GM21723 (cell line): Measurements from ENCODE around the gene CKMT2.
A peak's percentile ranks its signal among the peaks of the same experiment; 100 is the strongest.

Experiments used
- ATAC-seq: cut with Tn5 transposase; IDR thresholded peaks from one replicate; pipeline ENCODE4 v1.9.1; 2021; ENCODE audit warnings: mild to moderate bottlenecking, moderate library complexity; ENCODE audit not compliant: unreplicated experiment

CKMT2 gene

GRCh38 chr5:81233080-81233634 lies at the start of gene CKMT2:
Gene CKMT2 (plus strand): TSS chr5:81233322. CDS start chr5:81251133, 17,811 bp downstream.
- no peak for ATAC-seq

GRCh38 chr5:81183811-81184748 lies 49.0 kb upstream of the CKMT2 start:
- no peak for ATAC-seq

- ATAC-seq: no peak
Observed at GRCh38 chr5:81184749-81185110, 48.4 kb upstream of the CKMT2 start.

DNA sequence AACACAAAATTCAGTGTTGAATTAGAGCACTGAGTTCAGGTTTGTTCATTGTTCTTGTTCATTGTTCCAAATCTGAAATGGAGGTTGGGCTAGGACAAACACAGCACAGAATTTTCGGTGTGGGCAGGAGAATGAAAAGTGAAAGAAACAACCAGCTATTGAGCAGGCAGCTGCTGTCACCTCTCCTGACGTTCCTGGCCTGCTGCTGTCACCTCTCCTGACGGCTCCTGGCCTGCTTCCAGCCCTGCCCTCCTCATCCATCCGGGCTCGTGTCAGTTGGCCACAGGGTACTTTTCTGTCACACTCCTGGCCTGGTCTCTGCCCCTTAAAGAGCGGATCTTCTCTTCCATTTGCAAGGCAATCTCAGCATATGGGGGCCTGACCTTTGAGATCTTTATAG lies 45.2 kb upstream of the CKMT2 start:
- ATAC-seq: no peak

DNA sequence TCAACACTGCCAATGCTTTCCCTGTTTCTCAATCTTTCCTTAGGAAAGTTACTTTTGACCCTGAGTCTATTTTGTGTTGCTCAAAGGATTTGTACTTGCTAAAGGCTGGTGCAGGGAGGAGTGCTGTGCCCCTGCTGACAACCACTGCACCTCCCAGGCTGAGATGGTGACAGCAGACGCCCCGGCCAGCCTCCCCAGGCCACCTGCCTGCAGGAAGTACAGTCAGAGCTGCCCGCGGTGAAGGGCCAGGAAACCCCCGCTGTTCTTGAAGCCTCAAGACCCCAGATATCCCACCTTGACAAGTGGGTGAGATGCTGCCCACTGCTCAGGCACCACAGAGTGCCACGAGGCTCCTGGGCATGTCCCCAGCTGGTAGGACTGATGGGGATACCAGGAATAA lies 44.2 kb upstream of the CKMT2 start:
- ATAC-seq: no peak

GRCh38 chr5:81189875-81190498 lies 43.1 kb upstream of the CKMT2 start:
- ATAC-seq: no peak

- ATAC-seq: no peak
Observed at GRCh38 chr5:81191726-81192372, 41.3 kb upstream of the CKMT2 start.

DNA sequence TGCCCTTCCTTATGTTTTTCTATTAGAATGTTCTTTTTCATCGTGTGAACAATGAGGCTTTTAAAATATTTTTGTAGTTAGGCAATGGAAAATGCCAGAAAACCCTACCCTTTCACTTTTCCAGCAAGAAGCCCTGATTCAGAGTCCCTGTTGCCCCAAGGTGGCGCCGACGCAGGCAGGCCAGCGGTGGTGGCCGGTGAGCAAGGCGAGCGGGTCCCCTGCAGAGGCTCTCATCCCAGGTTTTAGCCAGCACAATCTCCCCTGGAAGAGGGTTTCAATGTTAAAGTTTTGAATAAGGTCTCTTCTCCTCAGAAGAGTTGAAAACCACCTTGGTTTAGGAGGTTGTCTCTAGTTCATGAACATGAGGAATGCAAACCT lies 40.8 kb upstream of the CKMT2 start:
- no peak for ATAC-seq

DNA sequence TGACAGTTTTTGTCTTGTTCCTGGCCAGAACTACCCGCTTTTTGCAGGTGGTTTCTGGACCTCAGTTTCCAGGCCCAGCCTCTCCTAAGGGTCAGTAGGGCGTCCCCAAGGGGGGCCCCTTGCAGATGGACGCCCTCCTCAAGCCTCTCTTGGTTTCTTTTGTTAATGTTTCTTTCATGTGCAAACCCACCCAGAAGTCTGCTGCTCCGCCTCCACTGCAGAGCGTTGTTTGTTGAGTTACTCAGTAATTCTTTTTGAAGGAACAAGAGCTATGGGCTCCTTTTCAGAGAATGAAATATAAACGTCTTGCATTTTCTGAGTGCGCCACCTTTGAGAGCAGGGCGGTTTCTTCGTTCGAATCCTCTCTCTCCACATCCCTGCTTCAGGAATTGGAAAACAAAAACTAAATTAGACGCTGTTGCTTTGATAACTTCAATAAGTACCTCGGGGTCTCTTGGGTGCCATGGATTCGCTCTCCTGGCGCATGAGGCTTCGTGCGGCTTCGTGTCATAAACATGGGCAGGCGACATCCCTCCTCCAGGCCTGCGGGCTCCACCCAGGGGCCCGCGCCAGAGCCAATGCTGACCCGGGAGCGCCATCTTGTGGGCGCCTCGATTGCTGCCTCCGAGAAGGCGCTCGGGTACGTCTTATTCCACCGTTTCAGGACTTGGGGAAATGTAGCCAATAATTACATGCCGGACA lies 38.3 kb upstream of the CKMT2 start:
- ATAC-seq: peak; percentile 96

DNA sequence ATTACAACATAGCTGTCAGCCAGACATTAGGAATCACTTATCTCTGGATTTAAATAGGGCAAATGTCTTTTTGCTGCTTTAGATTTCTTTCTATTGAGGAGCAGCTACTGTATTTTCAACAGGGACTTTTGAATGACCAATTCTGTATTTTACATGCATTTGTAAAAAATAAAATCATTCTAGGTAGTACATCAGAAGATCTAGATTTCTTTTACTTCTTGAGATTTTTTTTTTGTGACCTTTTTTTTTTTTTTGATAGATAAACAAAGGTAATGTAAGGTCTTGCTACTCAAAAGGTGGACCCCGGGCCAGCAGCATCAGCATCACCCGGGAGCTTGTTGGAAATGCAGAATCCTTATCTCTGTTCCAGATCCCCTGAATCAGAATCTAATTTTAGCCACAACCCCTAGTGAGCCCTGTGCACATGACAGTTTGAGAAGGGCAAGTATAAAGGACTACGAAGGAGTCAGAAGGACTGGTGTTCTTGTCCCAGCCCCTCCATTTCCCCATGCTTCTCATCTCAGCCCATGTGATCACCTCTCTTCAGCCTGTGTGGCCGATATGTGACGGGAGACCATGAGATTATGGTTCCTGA lies 37.7 kb upstream of the CKMT2 start:
- peak; percentile 11 for ATAC-seq

DNA sequence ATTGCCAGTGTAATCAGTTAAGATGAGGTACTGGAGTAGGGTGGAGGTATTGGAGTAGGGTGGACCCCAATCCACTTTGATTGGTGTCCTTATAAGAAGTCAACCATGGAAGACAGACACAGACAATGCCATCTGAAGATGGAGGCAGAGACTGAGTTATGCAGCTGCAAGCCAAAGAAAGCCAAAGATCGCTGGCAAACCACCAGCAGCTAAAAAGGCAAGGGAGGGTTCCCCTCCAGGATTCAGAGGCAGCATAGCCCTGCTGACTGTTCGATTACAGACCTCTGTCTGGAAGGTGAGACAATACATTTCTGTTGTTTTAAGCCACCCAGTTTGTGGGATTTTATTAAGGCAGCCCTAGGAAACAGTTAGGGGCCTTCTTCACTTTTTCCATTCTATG lies 30.5 kb upstream of the CKMT2 start:
- ATAC-seq: no peak

DNA sequence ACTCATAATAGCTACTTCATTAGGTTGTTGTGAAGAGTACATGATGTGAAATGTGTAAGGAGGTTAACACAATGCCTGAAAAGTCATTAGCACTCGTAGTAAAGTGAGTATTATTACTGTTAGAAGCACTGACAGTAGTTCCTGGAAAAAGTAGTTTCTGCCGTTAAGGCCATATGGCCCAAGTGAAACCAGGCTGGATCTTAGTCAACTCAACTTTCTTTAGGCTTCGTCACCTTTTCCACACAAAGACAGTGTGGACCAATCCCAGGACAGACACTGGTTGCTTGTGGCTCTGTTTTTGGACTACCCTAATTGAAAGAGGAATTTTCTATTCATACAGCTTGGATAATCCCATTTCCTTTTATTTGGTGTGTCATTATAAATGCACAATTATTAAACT lies 29.4 kb upstream of the CKMT2 start:
- no peak for ATAC-seq

GRCh38 chr5:81204205-81204604 lies 28.9 kb upstream of the CKMT2 start:
- ATAC-seq: no peak

- ATAC-seq: no peak
Observed at GRCh38 chr5:81205058-81205457, 28.1 kb upstream of the CKMT2 start.

DNA sequence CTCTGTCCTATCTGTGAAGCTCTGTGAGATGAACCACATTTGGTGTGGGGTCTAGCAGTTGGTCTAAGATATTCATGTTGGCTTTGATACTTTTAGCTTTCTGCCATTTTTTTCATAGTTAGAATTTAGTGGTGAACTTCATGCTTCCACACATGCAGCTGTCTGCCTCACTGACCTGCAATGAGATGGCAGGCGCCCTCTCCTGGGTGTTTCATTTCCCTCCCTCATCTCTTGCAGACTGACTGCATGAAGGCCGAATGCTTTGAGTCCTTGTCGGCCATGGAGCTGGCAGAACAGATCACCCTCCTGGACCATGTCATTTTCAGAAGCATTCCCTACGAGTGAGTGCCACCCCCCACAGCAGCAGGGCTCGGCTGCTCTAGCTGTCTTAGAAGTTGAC lies 26.1 kb upstream of the CKMT2 start:
- ATAC-seq: no peak

DNA sequence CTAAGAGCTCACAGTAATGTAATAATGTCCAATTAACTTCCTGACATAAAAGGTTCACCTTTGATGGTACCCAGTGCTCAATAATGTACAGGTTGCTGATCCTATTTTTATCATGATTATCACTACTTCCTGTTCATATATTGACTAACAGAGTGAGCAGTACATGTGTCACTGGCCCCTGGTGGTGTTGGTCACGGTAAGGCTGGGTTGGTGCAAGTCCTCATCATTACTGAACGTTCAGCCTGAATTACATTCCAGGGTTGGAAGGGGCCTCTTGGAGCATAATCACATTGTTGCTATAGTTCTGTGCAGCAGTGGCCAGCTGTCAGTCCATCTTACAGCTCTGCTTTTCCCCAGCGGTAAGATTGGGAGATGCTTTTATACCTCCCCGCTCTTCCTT lies 24.2 kb upstream of the CKMT2 start:
- ATAC-seq: no peak

DNA sequence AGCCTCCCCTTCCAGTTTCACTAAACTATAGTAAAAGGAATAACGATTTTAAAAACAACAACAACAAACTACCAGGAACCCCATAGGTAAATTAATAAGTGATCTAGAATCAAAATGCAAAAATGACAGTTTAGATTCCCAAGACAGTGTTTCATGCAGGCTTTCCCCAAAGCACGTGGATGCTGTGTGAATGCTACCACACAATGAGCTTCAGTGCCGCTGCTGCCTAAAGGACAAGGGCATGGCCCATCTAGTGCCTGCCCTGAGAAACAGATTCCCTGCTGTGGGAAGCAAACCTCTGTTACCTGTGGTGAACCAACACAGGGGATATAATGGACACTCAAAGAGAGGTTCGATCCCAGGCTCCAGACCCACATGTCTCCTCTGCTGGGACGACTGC lies 23.7 kb upstream of the CKMT2 start:
- ATAC-seq: no peak

GRCh38 chr5:81209869-81210493 lies 23.1 kb upstream of the CKMT2 start:
- ATAC-seq: no peak

DNA sequence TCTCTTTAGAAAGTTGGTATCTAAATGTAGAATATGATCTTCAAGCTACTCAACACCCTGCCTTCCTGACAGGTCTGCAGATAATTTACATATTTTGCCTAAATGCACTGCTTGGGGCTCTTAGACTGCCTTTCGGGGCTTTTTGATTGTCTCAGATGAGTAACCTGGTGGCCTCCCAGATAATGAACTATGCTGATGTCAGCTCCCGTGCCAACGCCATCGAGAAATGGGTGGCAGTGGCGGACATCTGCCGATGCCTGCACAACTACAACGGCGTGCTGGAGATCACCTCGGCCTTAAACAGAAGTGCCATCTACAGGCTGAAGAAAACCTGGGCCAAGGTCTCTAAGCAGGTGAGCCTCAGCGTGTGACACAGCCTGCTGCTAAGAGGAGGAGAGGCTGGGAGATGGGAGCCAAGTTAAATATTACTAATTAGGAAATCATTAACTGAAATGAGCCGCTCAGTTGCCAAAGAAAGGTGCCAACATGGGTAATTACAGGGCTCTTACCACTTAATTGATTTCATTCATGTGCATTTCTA lies 20.8 kb upstream of the CKMT2 start:
- ATAC-seq: no peak

- no peak for ATAC-seq
Observed at GRCh38 chr5:81213070-81213469, 20.1 kb upstream of the CKMT2 start.
